ENCODE results near the gene MUC5B.
"Not testable (repeated sequence)": the region's sequence is repeated elsewhere in the genome, so short reads cannot be mapped to it uniquely, and the experiment has no call there.

Gene MUC5B

GRCh38 chr11:1222491-1223345 is at the start of gene MUC5B:
Gene MUC5B (plus strand): TSS chr11:1223066. CDS start chr11:1223124, 58 bp downstream.
- no peak for DNase-seq

GRCh38 chr11:1173396-1173795 is 49.5 kb upstream of the MUC5B start:
- DNase-seq = not testable (repeated sequence)

- DNase-seq = no peak
Observed at GRCh38 chr11:1174441-1175370, 48.2 kb upstream of the MUC5B start.

GRCh38 chr11:1175461-1176223 is 47.2 kb upstream of the MUC5B start:
- DNase-seq = no peak

GRCh38 chr11:1176224-1177019 is 46.4 kb upstream of the MUC5B start:
- no peak for DNase-seq

GRCh38 chr11:1177020-1177770 is 45.7 kb upstream of the MUC5B start:
- no peak for DNase-seq

GRCh38 chr11:1177771-1178090 is 45.1 kb upstream of the MUC5B start:
- no peak for DNase-seq

GRCh38 chr11:1178201-1178885 is 44.5 kb upstream of the MUC5B start:
- DNase-seq = no peak

- DNase-seq = no peak
Observed at GRCh38 chr11:1178906-1179305, 44.0 kb upstream of the MUC5B start.

- DNase-seq = no peak
Observed at GRCh38 chr11:1179641-1180040, 43.2 kb upstream of the MUC5B start.

- no peak for DNase-seq
Observed at GRCh38 chr11:1180171-1180570, 42.7 kb upstream of the MUC5B start.

GRCh38 chr11:1180947-1181391 is 41.9 kb upstream of the MUC5B start:
- no peak for DNase-seq

GRCh38 chr11:1181420-1181819 is 41.4 kb upstream of the MUC5B start:
- no peak for DNase-seq

- no peak for DNase-seq
Observed at GRCh38 chr11:1181853-1182535, 40.9 kb upstream of the MUC5B start.

GRCh38 chr11:1184139-1184538 is 38.7 kb upstream of the MUC5B start:
- DNase-seq = not testable (repeated sequence)

GRCh38 chr11:1188451-1189130 is 34.3 kb upstream of the MUC5B start:
- DNase-seq = not testable (repeated sequence)

GRCh38 chr11:1189816-1190215 is 33.0 kb upstream of the MUC5B start:
- not testable (repeated sequence) for DNase-seq

- not testable (repeated sequence) for DNase-seq
Observed at GRCh38 chr11:1191786-1192470, 30.9 kb upstream of the MUC5B start.

Measured in activated gamma-delta T cell treated with Interleukin-2 at 50 U/mL for 16 hours (primary cell).